GM23338 (cell line): ENCODE data around the gene SLC50A1. TPM values are rescaled to one million over a fixed set of nuclear protein-coding genes. Genes with fewer than 3 reads are reported as not detected.

Experiments
- ATAC-seq: fragments of 200-7000 bp; cut with Tn5 transposase; 3 replicates; pipeline ENCODE4 v1.9.1; 2020
- DNase-seq: peaks from one replicate; pipeline ENCODE4 v3.0.0-alpha.2; 2015; ENCODE audit warnings: low spot score
- H2AFZ ChIP-seq: fragments of 200-600 bp; sonication (generic); 2 replicates; pipeline ENCODE4 v1.8.0; 2016; ENCODE audit warnings: antibody characterized with exemption, mild to moderate bottlenecking, moderate library complexity
- H3F3A ChIP-seq: fragments of 200-600 bp; sonication (generic); replicated peaks from 2 replicates; pipeline ENCODE4 v1.8.0; 2017; ENCODE audit warnings: antibody characterized with exemption, mixed run types, low read depth
- H3K27ac ChIP-seq: fragments of 200-600 bp; sonication (generic); 2 replicates; pipeline ENCODE4 v1.6.1; 2016; ENCODE audit warnings: low read depth
- H3K27me3 ChIP-seq: fragments of 200-600 bp; sonication (generic); 2 replicates; pipeline ENCODE4 v1.8.0; 2016; ENCODE audit warnings: mild to moderate bottlenecking, mixed run types, moderate library complexity; ENCODE audit not compliant: insufficient read depth
- H3K36me3 ChIP-seq: fragments of 200-600 bp; sonication (generic); 2 replicates; pipeline ENCODE4 v1.8.0; 2016; ENCODE audit warnings: mild to moderate bottlenecking; ENCODE audit not compliant: insufficient read depth
- H3K4me1 ChIP-seq: fragments of 200-600 bp; sonication (generic); 2 replicates; pipeline ENCODE4 v1.8.0; 2016; ENCODE audit warnings: mild to moderate bottlenecking, moderate library complexity; ENCODE audit not compliant: insufficient read depth
- H3K4me2 ChIP-seq: fragments of 200-600 bp; sonication (generic); 2 replicates; pipeline ENCODE4 v1.7.1; 2017; ENCODE audit warnings: mixed run types
- H3K4me3 ChIP-seq: fragments of 200-600 bp; sonication (generic); 2 replicates; pipeline ENCODE4 v1.6.1; 2016; ENCODE audit warnings: mixed run types
- H3K79me2 ChIP-seq: fragments of 200-600 bp; sonication (generic); replicated peaks from 2 replicates; pipeline ENCODE4 v1.8.0; 2017; ENCODE audit warnings: mild to moderate bottlenecking; ENCODE audit not compliant: insufficient read depth
- H3K9me2 ChIP-seq: fragments of 200-600 bp; sonication (generic); 2 replicates; pipeline ENCODE4 v1.8.0; 2017; ENCODE audit not compliant: insufficient read depth
- H4K20me1 ChIP-seq: fragments of 200-600 bp; sonication (generic); replicated peaks from 2 replicates; pipeline ENCODE4 v1.8.0; 2017; ENCODE audit warnings: mild to moderate bottlenecking; ENCODE audit not compliant: insufficient read depth
- H3K27ac Mint-ChIP-seq: 2 replicates; pipeline ENCODE4 v1.8.0; 2020; ENCODE audit warnings: inconsistent platforms, mild to moderate bottlenecking, moderate library complexity, mixed read lengths
- H3K27me3 Mint-ChIP-seq: 3 replicates; pipeline ENCODE4 v1.8.0; 2022; ENCODE audit warnings: low read depth, mild to moderate bottlenecking, moderate library complexity, mixed read lengths, inconsistent platforms; ENCODE audit not compliant: insufficient read depth, poor library complexity
- H3K36me3 Mint-ChIP-seq: 3 replicates; pipeline ENCODE4 v1.8.0; 2021; ENCODE audit warnings: low read depth, mild to moderate bottlenecking, inconsistent platforms, moderate library complexity, mixed read lengths
- H3K4me1 Mint-ChIP-seq: 3 replicates; pipeline ENCODE4 v1.8.0; 2020; ENCODE audit warnings: mild to moderate bottlenecking, inconsistent platforms, mixed read lengths
- H3K4me3 Mint-ChIP-seq: 3 replicates; pipeline ENCODE4 v1.8.0; 2021; ENCODE audit warnings: moderate library complexity, mild to moderate bottlenecking, inconsistent platforms, mixed read lengths
- H3K9me3 Mint-ChIP-seq: 3 replicates; pipeline ENCODE4 v1.8.0; 2020; ENCODE audit warnings: moderate library complexity, mild to moderate bottlenecking, inconsistent platforms, mixed read lengths
- CREB1 ChIP-seq: fragments of 250-450 bp; sonication (Bioruptor Pico); IDR thresholded peaks from 2 replicates; pipeline ENCODE4 v1.5.0; 2020; ENCODE audit warnings: low read depth, mild to moderate bottlenecking, moderate library complexity
- CTCF ChIP-seq, 2 experiments: fragments of 200-600 bp in 1 of 2; sonication (generic) in 1 of 2; conservative IDR thresholded peaks; 2 replicates each; pipeline versions ENCODE4 v1.5.1 to v1.6.1; 2016 to 2017; ENCODE audit warnings: antibody characterized with exemption in 2 of 2, low read depth in 2 of 2, mild to moderate bottlenecking in 2 of 2, moderate library complexity in 1 of 2
- ETS1 ChIP-seq: IDR thresholded peaks from 2 replicates; pipeline ENCODE4 v1.6.1; 2016; ENCODE audit warnings: antibody characterized with exemption
- EZH2 ChIP-seq: fragments of 200-600 bp; sonication (generic); IDR thresholded peaks from one replicate; pipeline ENCODE4 v1.8.0; 2017; ENCODE audit warnings: antibody characterized with exemption, mild to moderate bottlenecking, low read depth; ENCODE audit not compliant: unreplicated experiment
- EZH2phosphoT487 ChIP-seq: fragments of 200-600 bp; sonication (generic); IDR thresholded peaks from one replicate; pipeline ENCODE4 v1.8.1; 2018; ENCODE audit warnings: antibody characterized with exemption; ENCODE audit not compliant: unreplicated experiment
- JUNB ChIP-seq: IDR thresholded peaks from one replicate; pipeline ENCODE4 v1.6.1; 2016; ENCODE audit warnings: antibody characterized with exemption; ENCODE audit not compliant: unreplicated experiment
- NANOG ChIP-seq: IDR thresholded peaks from 2 replicates; pipeline ENCODE4 v1.6.1; 2016; ENCODE audit warnings: antibody characterized with exemption, borderline replicate concordance
- REST ChIP-seq: IDR thresholded peaks from one replicate; pipeline ENCODE4 v1.6.1; 2018; ENCODE audit warnings: antibody characterized with exemption; ENCODE audit not compliant: unreplicated experiment
- STAT1 ChIP-seq: IDR thresholded peaks from one replicate; pipeline ENCODE4 v1.6.1; 2016; ENCODE audit warnings: antibody characterized with exemption; ENCODE audit not compliant: unreplicated experiment
- polyA plus RNA-seq: library from polyadenylated mRNA; unstranded; fragments of >200 nt; fragmentation: Nextera tagmentation; extraction: Ambion mirVana; gene quantifications from 2 replicates; pipeline ENCODE4 v1.2.1, GENCODE V29; 2016
- total RNA-seq: library from RNA; depleted of rRNA; stranded (reverse); fragments of >200 nt; shearing (Covaris generic); gene quantifications from 2 replicates; pipeline ENCODE4 v1.2.3, GENCODE V29; 2014

SLC50A1 gene
- total and polyA plus RNA-seq, 2 experiments from 2014 or later, result 30.0 to 63.9 TPM

GRCh38 chr1:155181371-155182051 is 45.9 kb downstream of the SLC50A1 start (continued):
- no peak for TF ChIP-seq REST
- no peak for TF ChIP-seq CTCF (conservative IDR thresholded peaks at IDR 0.05; ENCODE audit: low read depth in 2 of 2)
- no peak for TF ChIP-seq EZH2
- no peak for TF ChIP-seq NANOG

GRCh38 chr1:155182052-155182550 is 46.4 kb downstream of the SLC50A1 start:
- Mint-ChIP-seq H3K4me1 (peaks cover 19% of the 10 kb centered on the region), H3K9me3 (no peaks in the 10 kb centered on the region), H3K36me3 (peaks cover 48% of the 10 kb centered on the region), H3K27ac (no peak overlapping the region), H3K27me3 (peaks cover 12% of the 10 kb centered on the region), H3K4me3 (no peak overlapping the region)
- no peaks in the 10 kb centered on the region for H3F3A ChIP-seq
- peaks cover 17% of the 10 kb centered on the region; the same call in 1 of the 2 replicates for H3K4me1 ChIP-seq
- H3K4me3 ChIP-seq, result no peak overlapping the region
- H3K4me2 ChIP-seq, result no peak overlapping the region
- H4K20me1 ChIP-seq, result no peaks in the 10 kb centered on the region
- no peaks in the 10 kb centered on the region for H3K27me3 ChIP-seq
- DNase-seq (no peak), ATAC-seq (no peak)
- H3K27ac ChIP-seq, result no peak overlapping the region
- H3K79me2 ChIP-seq, result no peaks in the 10 kb centered on the region
- no peaks in the 10 kb centered on the region for H3K9me2 ChIP-seq
- no peak overlapping the region for H2AFZ ChIP-seq
- H3K36me3 ChIP-seq, result peaks cover 17% of the 10 kb centered on the region; the same call in 1 of the 2 replicates
- TF ChIP-seq JUNB (no peak), EZH2phosphoT487 (no peak), ETS1 (no peak), CREB1 (no peak), STAT1 (no peak), REST (no peak), NANOG (no peak)
